ENCODE measurements around the gene GDPD3. TPM values are rescaled to one million over a fixed set of nuclear protein-coding genes. Genes with fewer than 3 reads are reported as not detected.
A peak's percentile ranks its signal among the peaks of the same experiment; 100 is the strongest.

The GDPD3 gene
- total RNA-seq, 1 donor from 2014 or later = 6.0 TPM

DNA sequence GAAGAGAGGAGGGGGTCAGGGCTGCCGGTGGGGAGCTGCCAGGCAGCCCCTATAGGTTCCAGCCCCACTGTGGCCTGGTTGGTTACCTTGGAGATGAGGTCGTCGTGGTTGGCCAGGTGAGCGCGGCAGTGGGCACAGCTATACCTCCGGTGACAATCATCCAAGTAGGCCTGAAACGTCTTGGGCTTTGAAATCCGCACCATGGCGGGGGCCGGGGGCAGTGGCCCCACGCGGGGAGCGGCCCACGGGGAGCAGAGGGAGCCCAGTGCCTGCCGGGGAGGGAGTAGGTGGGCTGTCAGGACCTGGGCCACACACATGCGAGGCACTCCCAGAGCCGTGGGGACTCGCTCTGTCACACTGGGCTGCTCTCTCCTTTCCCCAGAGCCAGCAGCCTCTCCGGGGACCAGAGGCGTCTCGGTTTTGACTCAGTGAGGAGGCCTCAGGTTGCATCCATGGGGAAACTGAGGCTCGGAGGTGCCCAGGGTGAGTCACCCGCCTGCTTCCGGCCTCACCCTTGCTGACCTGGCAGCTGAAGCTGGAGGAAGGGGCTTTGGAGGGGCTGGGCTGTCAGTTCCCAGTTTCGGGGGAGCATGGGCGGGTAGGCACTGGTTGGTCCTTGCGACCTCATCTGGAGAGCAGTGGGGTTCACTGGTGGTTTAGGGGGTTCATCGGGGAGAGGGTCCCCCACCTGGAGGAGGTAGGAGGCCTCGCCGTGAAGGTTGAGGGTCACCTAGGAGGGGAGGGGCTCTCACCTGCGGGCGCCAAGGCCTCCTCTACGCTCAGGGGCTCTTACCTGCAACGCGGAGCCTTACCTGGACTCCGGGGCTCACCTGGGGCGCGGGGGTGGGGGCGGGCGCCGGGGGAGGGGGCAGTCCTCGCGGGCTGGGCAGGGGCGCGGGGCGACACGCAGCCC, 17.9 kb downstream of the GDPD3 start:
- DNase-seq = peak; percentile 74
- Mint-ChIP-seq H3K4me1 (peaks cover 34% of the 10 kb centered on the region), H3K4me3 (peak overlapping the region; percentile 91), H3K9me3 (peaks cover 13% of the 10 kb centered on the region), H3K27me3 (no peaks in the 10 kb centered on the region), H3K27ac (peak overlapping the region; percentile 88), H3K36me3 (ENCODE audit: low read depth) (peaks cover 31% of the 10 kb centered on the region)
- intact Hi-C loops (cut with micrococcal nuclease) = no loop called here

DNA sequence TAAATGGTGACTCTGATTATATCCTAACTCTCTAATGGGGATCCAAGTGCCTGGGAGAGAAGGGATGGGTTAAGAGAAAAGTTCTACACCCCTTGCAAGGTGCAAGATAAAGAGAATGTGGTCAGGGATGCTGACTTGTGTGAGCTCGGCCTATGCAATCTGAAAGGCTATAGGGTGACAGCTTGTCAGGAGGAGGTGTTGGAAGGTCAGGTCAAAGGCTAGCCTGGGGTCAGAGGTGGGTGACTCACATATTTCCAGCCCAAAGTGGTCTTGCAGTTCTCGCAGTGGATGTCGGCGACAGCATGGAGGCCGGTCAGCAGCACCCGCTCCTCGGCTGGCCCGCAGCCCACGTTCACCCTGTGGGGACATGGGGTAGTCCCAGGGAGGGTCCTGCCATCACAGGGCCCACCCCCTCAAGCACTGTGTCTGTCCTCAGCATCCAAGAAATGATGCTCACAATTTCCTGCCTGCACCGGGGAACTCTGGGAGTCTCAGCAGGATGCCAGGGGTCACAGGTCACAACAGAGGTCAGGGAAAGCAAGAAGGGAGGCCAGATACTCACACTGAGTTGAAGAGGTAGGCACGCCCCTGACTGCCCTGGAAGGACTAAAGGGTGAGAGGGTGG, 18.7 kb downstream of the GDPD3 start:
- peak overlapping the region; percentile 91 for H3K4me3 Mint-ChIP-seq
- DNase-seq = no peak
- H3K9me3 Mint-ChIP-seq = peaks cover 13% of the 10 kb centered on the region
- intact Hi-C loops (cut with micrococcal nuclease) = no loop called here
- H3K4me1 Mint-ChIP-seq = peaks cover 42% of the 10 kb centered on the region
- no peaks in the 10 kb centered on the region for H3K27me3 Mint-ChIP-seq
- peaks cover 31% of the 10 kb centered on the region for H3K36me3 Mint-ChIP-seq (ENCODE audit: low read depth)
- H3K27ac Mint-ChIP-seq = peak overlapping the region; percentile 88

DNA sequence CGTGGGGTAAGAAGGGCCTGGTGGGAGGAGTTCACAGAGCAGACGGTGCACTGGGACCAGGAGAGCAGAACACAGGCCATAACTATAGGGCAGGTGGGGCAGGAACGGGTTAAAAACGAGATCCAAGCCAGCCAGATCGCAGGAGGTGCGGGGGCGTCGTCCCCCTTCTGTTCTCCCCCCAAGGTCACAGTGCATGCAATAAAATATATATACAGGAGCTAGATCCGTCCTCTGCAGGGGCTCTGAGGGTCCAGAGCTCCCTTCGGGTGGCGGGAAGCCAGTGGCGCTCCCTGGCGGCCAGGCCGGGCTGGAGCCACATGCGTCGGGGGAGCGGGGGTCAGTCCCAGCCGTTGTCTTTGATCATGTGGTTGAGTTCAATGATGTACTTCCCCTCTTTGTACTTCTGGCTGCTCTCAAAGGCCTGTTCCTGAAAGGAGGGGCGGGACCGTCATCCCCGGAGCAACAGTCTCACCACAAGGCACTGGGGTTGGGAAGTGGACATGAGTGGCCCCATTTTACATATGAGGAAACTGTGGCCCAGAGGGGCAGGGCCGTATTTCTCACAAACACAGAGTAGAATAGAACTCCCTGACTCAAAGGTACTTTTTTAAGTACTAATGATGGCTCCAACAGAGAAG, 20.8 kb downstream of the GDPD3 start:
- H3K9me3 Mint-ChIP-seq = peaks cover 7% of the 10 kb centered on the region
- peaks cover 24% of the 10 kb centered on the region for H3K36me3 Mint-ChIP-seq (ENCODE audit: low read depth)
- peak; percentile 91 for DNase-seq
- H3K4me3 Mint-ChIP-seq = peak overlapping the region; percentile 87
- intact Hi-C loops (cut with micrococcal nuclease) = loop anchor here (1.0 kb wide), 3 partner anchors 17 to 31 kb away; partner anchors contain the start of genes ALDOA, MAPK3 and PPP4C
- H3K27me3 Mint-ChIP-seq = no peaks in the 10 kb centered on the region
- H3K4me1 Mint-ChIP-seq = peaks cover 44% of the 10 kb centered on the region
- peak overlapping the region; percentile 93 for H3K27ac Mint-ChIP-seq

DNA sequence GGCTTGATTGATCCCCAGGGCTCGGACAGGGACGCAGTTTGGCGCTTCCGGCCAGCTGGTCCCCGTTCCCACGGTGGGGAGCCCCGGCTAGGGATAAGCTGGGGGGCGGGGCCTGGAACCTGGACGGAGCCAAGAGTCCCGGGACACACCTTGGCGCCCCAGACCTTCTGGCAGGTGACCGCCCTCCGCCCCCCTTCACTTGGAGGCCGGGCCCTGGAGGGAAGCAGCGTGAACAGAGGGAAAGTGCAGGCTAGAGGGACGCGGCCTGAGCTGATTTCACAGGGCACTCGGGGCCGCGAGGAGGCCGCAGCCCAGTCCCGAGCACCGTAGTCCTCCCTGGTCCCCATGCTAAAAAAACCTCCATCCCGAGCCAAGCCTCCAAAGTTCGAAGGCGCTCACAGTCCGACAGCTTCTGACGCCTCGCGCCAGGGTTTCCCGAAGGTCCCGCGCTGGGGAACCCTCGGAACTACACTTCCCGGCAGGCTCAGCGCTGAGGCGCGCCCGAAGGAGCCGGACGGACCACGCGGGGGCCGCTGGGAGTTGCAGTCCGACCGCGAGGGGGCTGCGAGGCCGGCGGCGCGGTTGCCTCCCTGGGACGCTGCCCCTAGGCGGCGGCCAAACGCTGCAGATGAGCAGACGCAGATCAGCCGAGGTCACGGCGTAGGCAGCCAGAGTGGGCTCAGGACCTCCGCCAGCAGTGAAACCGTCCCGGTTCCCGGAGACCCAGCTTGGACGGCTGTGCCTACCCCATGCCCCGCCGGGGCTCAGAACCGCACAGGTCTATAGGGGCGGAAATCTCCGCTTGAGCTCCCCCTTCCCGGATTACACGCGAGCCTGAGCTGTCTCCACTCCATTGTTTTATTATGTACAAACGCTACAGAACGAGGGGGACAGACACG, 21.6 kb downstream of the GDPD3 start, which contains the start of gene TBX6:
TBX6 (minus strand) TSS at position 451 of the 899 bp plus-strand sequence. CDS start 731 bp downstream, outside the sequence.
- no peaks in the 10 kb centered on the region for H3K27me3 Mint-ChIP-seq
- peak within 1 kb of the TSS; percentile 87 for H3K4me3 Mint-ChIP-seq
- H3K4me1 Mint-ChIP-seq = peaks cover 40% of the 10 kb centered on the region
- peaks cover 25% of the 10 kb centered on the region for H3K36me3 Mint-ChIP-seq (ENCODE audit: low read depth)
- peaks cover under 1% of the 10 kb centered on the region for H3K9me3 Mint-ChIP-seq
- intact Hi-C loops (cut with micrococcal nuclease) = loop anchor here (1.0 kb wide), 3 partner anchors 16 to 32 kb away; partner anchors contain the start of genes ALDOA, MAPK3 and PPP4C
- DNase-seq = peak; percentile 98
- peak within 1 kb of the TSS; percentile 93 for H3K27ac Mint-ChIP-seq

DNA sequence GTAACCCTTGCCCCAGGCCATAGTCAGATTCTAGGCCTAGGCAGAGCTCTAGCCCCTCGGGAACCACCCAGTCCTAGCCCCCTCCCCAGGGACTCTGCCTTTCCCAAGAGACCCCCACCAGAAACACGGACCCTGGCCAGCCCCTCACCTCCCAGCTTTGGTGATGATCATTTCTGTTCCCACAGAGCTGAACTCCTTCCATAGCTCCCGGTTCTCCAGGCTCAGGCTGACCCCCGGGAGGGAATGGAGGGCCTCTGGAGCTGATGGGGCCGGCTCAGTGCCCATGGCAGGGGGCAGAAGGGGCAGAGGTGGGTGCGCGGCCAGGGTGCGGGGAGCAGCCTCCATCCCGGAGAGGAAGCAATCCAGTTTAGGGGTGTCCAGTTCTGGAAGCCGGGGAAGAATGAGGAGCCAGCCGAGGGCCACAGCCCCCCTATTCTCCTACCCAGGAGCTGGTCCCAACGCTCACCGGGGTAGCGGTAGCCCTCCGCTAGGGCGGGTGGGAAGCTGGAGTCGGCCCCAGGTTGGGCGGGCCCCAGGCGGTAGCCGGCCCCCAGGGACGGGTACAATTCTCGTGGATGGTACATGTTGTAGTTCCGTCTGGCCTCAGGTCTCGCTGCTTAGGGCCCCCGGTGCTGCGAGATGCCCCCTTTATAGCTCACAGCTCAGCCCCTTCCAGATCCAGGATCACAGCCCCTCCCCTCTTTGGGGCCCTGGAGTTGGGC, 22.6 kb downstream of the GDPD3 start:
- Mint-ChIP-seq H3K27ac (peak overlapping the region; percentile 78), H3K9me3 (no peaks in the 10 kb centered on the region), H3K4me1 (peaks cover 39% of the 10 kb centered on the region), H3K36me3 (ENCODE audit: low read depth) (peaks cover 27% of the 10 kb centered on the region), H3K27me3 (no peaks in the 10 kb centered on the region), H3K4me3 (peak overlapping the region; percentile 54)
- DNase-seq = peak; percentile 61
- intact Hi-C loops (cut with micrococcal nuclease) = no loop called here

DNA sequence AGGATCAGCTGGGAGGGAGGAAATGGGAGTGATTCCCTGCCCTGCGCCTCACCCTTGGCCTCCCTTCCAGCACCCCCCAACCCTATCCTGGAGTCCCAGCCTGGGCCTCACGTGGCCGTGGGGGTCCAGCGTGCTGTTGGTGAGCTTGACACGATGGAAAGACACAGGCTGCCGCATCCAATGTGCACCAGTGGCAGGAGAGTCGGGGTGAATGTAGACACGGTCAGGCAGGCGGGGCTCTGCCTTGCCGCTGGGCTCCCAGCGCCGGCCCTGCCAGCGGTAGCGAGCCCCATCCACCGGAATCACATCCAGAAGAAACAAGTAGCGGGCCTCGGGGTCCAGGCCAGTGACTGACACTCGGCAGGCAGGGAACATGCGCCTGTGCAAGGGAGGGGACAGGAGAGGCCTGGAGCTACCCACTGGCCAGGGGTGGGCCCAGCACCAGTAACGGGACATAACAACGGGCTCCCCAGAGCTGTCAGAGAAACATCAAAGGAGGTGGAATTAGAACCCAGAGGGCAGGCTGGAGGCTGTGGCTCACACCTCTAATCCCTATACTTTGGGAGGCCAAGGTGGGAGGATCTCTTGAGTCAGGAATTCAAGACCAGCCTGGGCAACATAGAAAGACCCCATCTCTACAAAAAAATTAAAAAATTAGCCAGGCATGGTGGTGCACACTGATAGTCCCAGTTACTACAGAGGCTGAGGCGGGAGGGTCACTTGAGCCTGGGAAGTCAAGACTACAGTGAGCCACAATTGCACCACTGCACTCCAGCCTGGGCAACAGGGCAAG, 24.3 kb downstream of the GDPD3 start:
- Mint-ChIP-seq H3K9me3 (no peaks in the 10 kb centered on the region), H3K27ac (peak overlapping the region; percentile 78), H3K36me3 (ENCODE audit: low read depth) (peaks cover 27% of the 10 kb centered on the region), H3K4me3 (peak overlapping the region; percentile 54), H3K4me1 (peaks cover 25% of the 10 kb centered on the region), H3K27me3 (no peaks in the 10 kb centered on the region)
- DNase-seq = no peak
- intact Hi-C loops (cut with micrococcal nuclease) = no loop called here

DNA sequence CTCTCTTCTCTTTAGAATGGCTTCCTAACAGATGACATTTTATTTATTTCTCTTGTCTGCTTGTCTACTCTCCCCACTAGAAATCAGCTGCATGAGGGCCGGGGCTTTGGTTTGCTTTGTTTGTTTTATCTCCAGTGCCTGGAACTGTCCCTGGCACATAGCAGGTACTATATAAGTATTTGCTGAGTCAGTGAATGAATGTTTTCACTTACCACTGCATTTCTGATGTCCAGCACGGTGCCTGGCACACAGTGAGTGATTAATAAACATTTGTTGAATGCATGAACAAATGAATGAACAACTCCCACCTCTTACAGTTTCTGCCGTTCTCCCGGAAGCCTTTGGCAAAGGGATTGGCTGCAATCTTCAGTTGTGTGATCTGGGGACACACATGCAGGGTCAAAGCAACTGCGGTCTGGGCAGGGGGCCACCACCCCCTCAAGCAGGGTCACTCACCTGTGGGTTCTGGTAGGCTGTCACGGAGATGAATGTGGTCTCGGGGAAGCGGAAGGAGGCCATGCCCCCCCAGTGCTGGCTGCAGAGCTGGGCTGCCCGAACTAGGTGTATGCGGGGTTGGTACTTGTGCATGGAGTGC, 25.0 kb downstream of the GDPD3 start:
- Mint-ChIP-seq H3K27ac (no peak overlapping the region), H3K4me3 (no peak overlapping the region), H3K4me1 (peaks cover 23% of the 10 kb centered on the region), H3K36me3 (ENCODE audit: low read depth) (peaks cover 30% of the 10 kb centered on the region), H3K9me3 (no peaks in the 10 kb centered on the region), H3K27me3 (no peaks in the 10 kb centered on the region)
- no peak for DNase-seq
- intact Hi-C loops (cut with micrococcal nuclease) = no loop called here

DNA sequence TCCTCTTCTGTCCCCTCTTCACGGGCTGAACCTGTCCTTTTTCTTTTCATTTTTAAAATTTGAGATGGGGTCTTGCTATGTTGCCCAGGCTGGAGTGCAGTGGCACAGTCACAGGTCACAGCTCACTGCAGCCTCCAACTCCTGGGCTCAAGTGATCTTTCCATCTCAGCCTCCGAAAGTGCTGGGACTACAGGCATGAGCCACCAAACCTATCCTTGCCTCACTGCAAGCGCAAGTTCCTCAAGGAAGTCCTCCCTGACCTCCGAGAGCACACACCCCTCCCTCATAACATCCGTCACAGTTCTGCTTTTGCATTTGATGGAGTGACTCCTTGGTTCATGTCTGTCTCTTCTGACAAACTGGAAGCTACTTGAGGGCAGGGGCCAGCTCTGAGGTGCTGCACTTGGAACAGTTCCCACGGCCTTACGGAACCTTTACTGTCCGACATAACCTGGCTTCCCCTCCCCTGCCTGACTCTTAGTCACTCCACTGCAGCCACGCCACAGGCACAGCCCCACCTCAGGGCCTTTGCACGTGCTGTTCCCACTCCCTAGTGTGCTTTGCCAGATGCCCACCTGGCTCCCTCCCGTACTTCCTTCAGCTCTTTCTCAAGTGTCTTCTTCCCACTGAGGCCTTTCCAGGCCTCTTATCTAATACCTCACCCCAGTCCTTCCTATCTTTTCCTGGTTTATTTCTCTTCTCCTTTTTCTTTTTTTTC, 26.0 kb downstream of the GDPD3 start:
- intact Hi-C loops (cut with micrococcal nuclease) = no loop called here
- Mint-ChIP-seq H3K27me3 (no peaks in the 10 kb centered on the region), H3K36me3 (ENCODE audit: low read depth) (peaks cover 36% of the 10 kb centered on the region), H3K4me1 (peaks cover 19% of the 10 kb centered on the region), H3K9me3 (no peaks in the 10 kb centered on the region), H3K27ac (peak overlapping the region; percentile 40), H3K4me3 (no peak overlapping the region)
- DNase-seq = no peak

DNA sequence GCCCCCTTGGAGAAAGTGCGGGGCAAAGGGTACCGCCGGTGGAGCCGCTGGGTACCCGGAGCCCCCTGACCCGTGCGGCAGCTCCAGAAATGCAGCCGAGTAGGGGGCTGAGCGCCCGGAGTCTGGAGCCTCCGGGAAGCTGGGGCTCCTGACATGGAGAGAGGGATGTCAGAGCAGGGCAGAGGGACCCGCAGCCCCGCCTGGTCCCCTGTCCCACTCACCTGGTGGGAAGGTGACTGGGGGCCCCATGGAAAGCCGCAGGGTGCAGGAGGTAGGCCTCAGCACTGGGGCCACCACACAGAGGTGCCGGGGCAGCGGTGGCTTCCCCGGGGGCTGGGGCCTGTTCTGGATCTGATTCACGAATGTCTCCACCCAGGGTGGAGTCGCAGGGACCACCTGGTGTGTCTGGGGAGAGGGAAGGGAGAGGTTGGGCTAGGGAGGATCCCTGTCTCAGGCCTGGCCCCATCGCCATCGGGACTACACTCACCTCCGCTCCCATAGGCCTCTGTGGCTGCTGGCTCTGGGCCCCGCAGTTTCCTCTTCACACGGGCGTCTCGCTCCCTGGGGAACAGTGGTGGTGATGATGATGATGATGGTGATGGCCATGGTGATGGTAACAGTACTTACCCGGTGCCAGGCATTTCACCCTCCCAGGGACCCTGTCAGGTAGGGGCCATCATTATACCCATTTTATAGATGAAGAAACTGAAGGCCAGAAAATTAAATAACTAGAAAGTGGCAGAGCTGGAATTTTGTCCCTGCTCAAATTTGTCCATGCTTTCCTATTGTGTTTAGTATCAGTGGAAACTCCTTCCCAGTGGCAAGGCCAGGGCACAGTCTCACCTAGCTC, 26.8 kb downstream of the GDPD3 start:
- H3K36me3 Mint-ChIP-seq (ENCODE audit: low read depth) = peaks cover 42% of the 10 kb centered on the region
- H3K9me3 Mint-ChIP-seq = no peaks in the 10 kb centered on the region
- H3K27ac Mint-ChIP-seq = no peak overlapping the region
- intact Hi-C loops (cut with micrococcal nuclease) = no loop called here
- H3K4me1 Mint-ChIP-seq = peaks cover 15% of the 10 kb centered on the region
- DNase-seq = no peak
- H3K4me3 Mint-ChIP-seq = no peak overlapping the region
- no peaks in the 10 kb centered on the region for H3K27me3 Mint-ChIP-seq

DNA sequence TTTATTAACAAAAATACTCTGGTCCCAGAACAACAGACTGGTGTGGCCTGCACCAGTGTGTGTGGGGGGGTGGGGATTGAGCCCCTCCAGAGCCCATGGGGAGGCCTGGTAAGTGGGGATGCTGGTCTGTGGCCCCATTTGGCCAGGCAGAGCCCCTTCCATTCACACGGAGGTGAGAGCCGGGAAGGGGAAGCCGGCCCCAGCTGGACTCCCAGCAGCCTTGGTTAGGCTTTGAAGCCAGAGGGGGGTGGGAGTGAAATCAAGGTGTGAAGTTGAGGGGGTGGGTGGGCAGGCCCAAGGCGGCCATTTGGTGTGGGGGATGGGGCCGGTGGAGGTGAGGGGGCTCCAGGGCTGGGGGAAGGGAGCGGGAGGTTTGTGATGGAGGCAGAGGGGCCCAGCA, 27.5 kb downstream of the GDPD3 start:
- Mint-ChIP-seq H3K27ac (no peak overlapping the region), H3K4me3 (no peak overlapping the region), H3K9me3 (no peaks in the 10 kb centered on the region), H3K36me3 (ENCODE audit: low read depth) (peaks cover 46% of the 10 kb centered on the region), H3K4me1 (peaks cover 15% of the 10 kb centered on the region), H3K27me3 (no peaks in the 10 kb centered on the region)
- intact Hi-C loops (cut with micrococcal nuclease) = no loop called here
- no peak for DNase-seq

DNA sequence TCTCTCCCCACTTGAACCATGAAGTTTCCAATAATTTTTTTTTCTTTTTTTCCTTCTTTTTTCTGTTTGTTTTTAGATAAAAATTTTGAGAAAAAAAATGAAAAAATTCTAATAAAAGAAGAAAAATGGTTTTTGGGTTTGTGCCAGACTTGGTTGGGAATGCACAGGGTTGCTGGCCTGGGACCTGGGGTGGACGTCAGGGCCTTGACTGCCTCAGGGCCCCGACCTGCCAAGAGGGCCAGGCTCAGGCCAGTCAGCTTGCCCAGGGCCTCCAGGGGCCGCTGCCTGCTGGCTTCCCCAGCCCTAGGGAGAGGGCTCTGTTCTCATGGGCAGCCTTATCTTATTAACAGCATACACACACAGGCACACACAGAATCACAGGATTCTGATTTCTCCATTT, 28.1 kb downstream of the GDPD3 start:
- H3K4me3 Mint-ChIP-seq = no peak overlapping the region
- no peaks in the 10 kb centered on the region for H3K9me3 Mint-ChIP-seq
- intact Hi-C loops (cut with micrococcal nuclease) = no loop called here
- H3K27ac Mint-ChIP-seq = no peak overlapping the region
- H3K27me3 Mint-ChIP-seq = no peaks in the 10 kb centered on the region
- H3K36me3 Mint-ChIP-seq (ENCODE audit: low read depth) = peaks cover 48% of the 10 kb centered on the region
- DNase-seq = no peak
- peaks cover 10% of the 10 kb centered on the region for H3K4me1 Mint-ChIP-seq

Measured in activated CD4-positive, alpha-beta T cell treated with anti-CD3 and anti-CD28 coated beads, Interleukin-2, amount 10 ng/mL, durations not matched to agents 24 days and 14 days (primary cell).